Gastroesophageal sphincter (tissue), 4 donors: Measurements from ENCODE around the gene CHIT1. TPM values are rescaled to one million over a fixed set of nuclear protein-coding genes. Genes with fewer than 3 reads are reported as not detected.
"Not testable (repeated sequence)": the region's sequence is repeated elsewhere in the genome, so short reads cannot be mapped to it uniquely, and the experiment has no call there.

Experiments used
- ATAC-seq: fragments of 150-250 bp; one replicate; pipeline ENCODE4 v1.9.1; 2016; ENCODE audit warnings: mild to moderate bottlenecking, moderate library complexity
- H3K27ac ChIP-seq, 4 donors: fragments of 200-600 bp; sonication (generic) in 3 of 4; 1 replicate in 3 of 4; 2 replicates in 1 of 4; pipeline ENCODE4 v1.5.1; 2016 to 2019
- H3K27me3 ChIP-seq: fragments of 200-600 bp; sonication (generic); one replicate; pipeline ENCODE4 v1.5.1; 2019
- H3K36me3 ChIP-seq, 2 donors: fragments of 200-600 bp; sonication (generic); one replicate each; pipeline ENCODE4 v1.5.1; 2019; ENCODE audit warnings: control low read depth in 1 of 2
- H3K4me1 ChIP-seq, 3 donors: fragments of 200-600 bp; sonication (generic); 1 replicate in 2 of 3; 2 replicates in 1 of 3; pipeline ENCODE4 v1.5.1; 2016 to 2019; ENCODE audit warnings: control low read depth in 2 of 3
- H3K4me3 ChIP-seq, 2 donors: fragments of 200-600 bp; sonication (generic); one replicate each; pipeline ENCODE4 v1.5.1; 2019; ENCODE audit warnings: mild to moderate bottlenecking in 1 of 2, moderate library complexity in 1 of 2
- H3K9me3 ChIP-seq, 3 donors: fragments of 200-600 bp; sonication (generic); one replicate each; pipeline ENCODE4 v1.5.1; 2017 to 2019; ENCODE audit warnings: control low read depth in 2 of 3
- EP300 ChIP-seq: sonication (generic); formaldehyde crosslinking; IDR thresholded peaks from one replicate; pipeline ENCODE4 v1.6.1; 2017; ENCODE audit warnings: antibody characterized with exemption, mild to moderate bottlenecking
- POLR2A ChIP-seq, 2 donors: fragments of 450-650 bp; IDR thresholded peaks; one replicate each; pipeline ENCODE4 v1.6.1; 2017; ENCODE audit warnings: antibody characterized with exemption in 2 of 2, mild to moderate bottlenecking in 2 of 2, moderate library complexity in 1 of 2
- POLR2AphosphoS5 ChIP-seq: sonication (generic); formaldehyde crosslinking; IDR thresholded peaks from one replicate; pipeline ENCODE4 v1.6.1; 2017; ENCODE audit warnings: antibody characterized with exemption
- WGBS, 2 donors: methylation state at CpG; one replicate each; pipeline ENCODE4 v1.1.5; 2018; ENCODE audit warnings: low coverage in 1 of 2; 5-methylcytosine and 5-hydroxymethylcytosine counted together
- total RNA-seq, 4 donors: library from RNA; depleted of rRNA; stranded (reverse); fragments of >200 nt; gene quantifications; one replicate each; pipeline ENCODE4 v1.1.0, GENCODE V29; 2016
- TF ChIP-seq, protein P1 (sequence below), 4 experiments: fragments of 200-600 bp in 2 of 4; fragments of 450-650 bp in 2 of 4; sonication (generic) in 1 of 4; IDR thresholded peaks; one replicate each; pipeline ENCODE4 v1.5.1; 2017 to 2019; ENCODE audit warnings: antibody characterized with exemption in 4 of 4, mild to moderate bottlenecking in 2 of 4, moderate library complexity in 2 of 4

CHIT1 gene
- total RNA-seq, 4 donors from 2014 or later, result 0.13 to 0.16 TPM; not detected in 2

DNA sequence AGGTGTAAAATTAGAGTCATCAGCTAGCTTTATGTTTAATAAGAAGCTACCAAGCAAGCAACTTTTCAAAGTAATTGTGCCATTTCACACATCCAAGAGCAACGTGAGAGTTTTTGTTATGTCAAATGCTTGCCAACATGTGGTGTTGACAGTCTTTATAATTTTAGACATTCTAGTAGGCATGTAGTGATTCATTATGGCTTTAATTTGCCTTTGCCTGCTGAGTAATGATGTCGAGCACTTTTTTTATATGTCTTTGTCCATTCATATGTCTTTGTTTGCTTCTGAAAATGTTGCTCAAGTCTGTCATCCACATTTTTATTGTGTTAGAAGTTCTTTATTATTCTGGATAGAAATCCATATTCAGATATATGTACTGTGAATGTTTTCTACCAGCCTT is 21.4 kb upstream of the CHIT1 start:
- peaks cover 0 to 19% (median 0%) of the 10 kb centered on the region in 3 donors for H3K9me3 ChIP-seq
- H3K27ac ChIP-seq, result no peak overlapping the region
- WGBS, 2 donors, result 46 to 47% methylated on average over 2 of the region's 2 CpGs
- H3K27me3 ChIP-seq, result peaks cover 18% of the 10 kb centered on the region
- no peak for ATAC-seq
- H3K4me3 ChIP-seq, result no peak overlapping the region
- no peaks in the 10 kb centered on the region for H3K36me3 ChIP-seq
- TF ChIP-seq EP300, result no peak
- TF ChIP-seq POLR2AphosphoS5, result no peak
- TF ChIP-seq, protein P1, sequence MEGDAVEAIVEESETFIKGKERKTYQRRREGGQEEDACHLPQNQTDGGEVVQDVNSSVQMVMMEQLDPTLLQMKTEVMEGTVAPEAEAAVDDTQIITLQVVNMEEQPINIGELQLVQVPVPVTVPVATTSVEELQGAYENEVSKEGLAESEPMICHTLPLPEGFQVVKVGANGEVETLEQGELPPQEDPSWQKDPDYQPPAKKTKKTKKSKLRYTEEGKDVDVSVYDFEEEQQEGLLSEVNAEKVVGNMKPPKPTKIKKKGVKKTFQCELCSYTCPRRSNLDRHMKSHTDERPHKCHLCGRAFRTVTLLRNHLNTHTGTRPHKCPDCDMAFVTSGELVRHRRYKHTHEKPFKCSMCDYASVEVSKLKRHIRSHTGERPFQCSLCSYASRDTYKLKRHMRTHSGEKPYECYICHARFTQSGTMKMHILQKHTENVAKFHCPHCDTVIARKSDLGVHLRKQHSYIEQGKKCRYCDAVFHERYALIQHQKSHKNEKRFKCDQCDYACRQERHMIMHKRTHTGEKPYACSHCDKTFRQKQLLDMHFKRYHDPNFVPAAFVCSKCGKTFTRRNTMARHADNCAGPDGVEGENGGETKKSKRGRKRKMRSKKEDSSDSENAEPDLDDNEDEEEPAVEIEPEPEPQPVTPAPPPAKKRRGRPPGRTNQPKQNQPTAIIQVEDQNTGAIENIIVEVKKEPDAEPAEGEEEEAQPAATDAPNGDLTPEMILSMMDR (IDR thresholded peaks at IDR 0.05), result no peak
- no peak for TF ChIP-seq POLR2A (IDR thresholded peaks at IDR 0.05)
- H3K4me1 ChIP-seq, result no peaks in the 10 kb centered on the region

DNA sequence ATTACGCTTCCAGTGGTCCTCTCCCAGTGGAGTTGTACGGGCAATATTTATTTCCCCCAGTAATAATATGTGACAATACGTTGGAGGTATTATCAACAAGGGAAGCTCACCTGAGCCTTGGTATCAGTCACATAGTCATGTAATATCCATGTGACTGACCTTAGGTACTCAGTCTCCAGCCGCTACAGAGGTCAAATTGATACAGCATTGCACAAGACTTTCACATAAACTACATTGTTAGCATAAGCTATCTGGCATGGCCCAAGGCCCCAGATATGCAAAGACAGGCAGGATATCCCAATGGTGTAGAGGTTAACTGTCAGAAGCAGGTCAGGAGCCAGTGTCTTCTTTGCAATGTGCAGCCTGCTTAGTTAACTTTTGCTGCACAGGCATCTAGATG is 15.3 kb upstream of the CHIT1 start:
- Histone ChIP-seq H3K4me1 (no peaks in the 10 kb centered on the region), H3K27me3 (peaks cover 4% of the 10 kb centered on the region), H3K27ac (no peak overlapping the region), H3K9me3 (peaks cover 0 to 4% (median 0%) of the 10 kb centered on the region in 3 donors), H3K36me3 (no peaks in the 10 kb centered on the region), H3K4me3 (no peak overlapping the region)
- 61 to 64% methylated on average over 4 of the region's 4 CpGs for WGBS, 2 donors
- no peak for TF ChIP-seq EP300
- TF ChIP-seq, protein P1 (IDR thresholded peaks at IDR 0.05), result no peak
- no peak for TF ChIP-seq POLR2AphosphoS5
- TF ChIP-seq POLR2A (IDR thresholded peaks at IDR 0.05), result no peak
- no peak for ATAC-seq

DNA sequence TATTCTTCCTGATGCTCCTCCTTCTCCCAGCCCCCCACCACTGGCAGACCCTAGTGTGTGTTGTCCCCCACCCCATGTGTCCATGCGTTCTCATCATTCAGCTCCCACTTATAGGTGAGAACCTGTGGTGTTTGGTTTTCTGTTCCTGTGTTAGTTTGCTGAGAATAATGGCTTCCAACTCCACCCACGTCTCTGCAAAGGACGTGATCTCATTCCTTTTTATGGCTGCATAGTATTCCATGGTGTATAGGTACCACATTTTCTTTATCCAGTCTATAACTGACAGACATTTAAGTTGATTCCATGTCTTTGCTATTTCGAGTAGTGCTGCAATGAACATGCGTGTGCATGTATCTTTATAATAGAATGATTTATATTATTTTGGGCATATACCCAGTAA is 12.2 kb upstream of the CHIT1 start:
- ATAC-seq, H3K36me3 ChIP-seq, H3K4me1 ChIP-seq, H3K27me3 ChIP-seq, H3K9me3 ChIP-seq, H3K4me3 ChIP-seq, H3K27ac ChIP-seq: not testable (repeated sequence)
- WGBS, 2 donors, result 82 to 86% methylated on average over 5 of the region's 5 CpGs

DNA sequence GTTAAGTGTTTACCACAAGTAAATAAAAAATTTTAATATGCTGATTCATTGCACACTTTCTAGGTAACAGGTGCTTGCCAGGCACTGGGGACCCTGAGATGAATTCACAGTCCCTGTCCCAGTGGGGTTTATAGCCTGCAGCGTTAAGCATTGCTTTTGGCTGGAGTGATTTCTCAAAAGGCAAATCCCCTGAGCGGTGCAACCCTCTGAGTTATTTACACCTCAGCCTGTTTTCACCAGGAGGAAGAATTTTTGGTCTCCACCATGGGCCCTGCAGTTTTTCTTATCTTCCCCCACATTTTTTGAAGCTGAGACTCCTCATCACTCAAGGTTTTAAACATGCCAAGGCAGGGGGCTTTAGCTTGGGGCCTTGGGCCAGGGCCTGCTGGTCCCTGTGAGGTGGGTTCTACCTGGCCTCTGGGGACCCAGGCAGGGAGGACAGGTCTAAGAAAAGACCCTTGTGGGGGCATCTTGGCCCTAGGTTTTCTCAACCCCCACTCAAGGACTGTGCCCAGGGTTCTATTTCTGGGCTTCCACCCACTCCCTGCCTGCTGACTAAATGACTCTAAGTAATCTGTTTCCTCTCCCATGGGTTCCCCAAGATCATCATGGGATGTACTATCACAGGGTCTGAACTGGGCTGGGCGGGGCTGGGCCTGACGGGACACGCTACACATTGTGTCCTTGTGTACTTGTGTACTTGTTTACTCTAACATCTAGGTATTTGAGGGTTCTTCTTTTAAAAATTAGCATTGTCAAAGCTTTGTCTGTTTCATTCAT is 10.2 kb upstream of the CHIT1 start:
- no peak overlapping the region for H3K27ac ChIP-seq
- H3K4me1 ChIP-seq, result no peaks in the 10 kb centered on the region
- peaks cover 16% of the 10 kb centered on the region for H3K27me3 ChIP-seq
- WGBS, 2 donors, result 53 to 64% methylated on average over 5 of the region's 5 CpGs
- no peak for ATAC-seq
- peaks cover 0 to 17% (median 0%) of the 10 kb centered on the region in 3 donors for H3K9me3 ChIP-seq
- no peak overlapping the region for H3K4me3 ChIP-seq
- no peaks in the 10 kb centered on the region for H3K36me3 ChIP-seq
- no peak for TF ChIP-seq EP300
- TF ChIP-seq, protein P1 (IDR thresholded peaks at IDR 0.05), result no peak
- no peak for TF ChIP-seq POLR2A (IDR thresholded peaks at IDR 0.05)
- no peak for TF ChIP-seq POLR2AphosphoS5

DNA sequence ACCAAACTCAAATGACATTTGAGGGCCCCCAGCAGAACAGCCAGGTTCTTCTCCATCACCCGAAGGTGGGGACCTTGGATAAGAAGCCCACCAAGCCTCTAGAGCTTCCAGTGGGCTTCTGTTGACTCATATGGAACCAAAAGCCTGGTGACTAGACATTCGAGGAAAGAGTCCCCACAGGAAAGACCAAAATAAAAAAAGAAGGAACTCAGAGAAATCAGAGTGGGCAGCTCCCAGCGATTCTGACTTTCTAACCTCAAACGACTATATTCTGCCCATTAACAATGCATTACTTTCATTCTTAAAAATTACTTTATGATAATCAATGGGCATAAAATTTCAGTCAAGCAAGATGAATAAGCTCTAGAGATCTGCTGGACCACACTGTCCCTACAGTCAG is 9.6 kb upstream of the CHIT1 start:
- TF ChIP-seq EP300, result no peak
- WGBS, 2 donors, result 41 to 64% methylated on average over 4 of the region's 4 CpGs
- H3K4me3 ChIP-seq, result no peak overlapping the region
- H3K27me3 ChIP-seq, result peaks cover 16% of the 10 kb centered on the region
- H3K9me3 ChIP-seq, result peaks cover 0 to 19% (median 0%) of the 10 kb centered on the region in 3 donors
- no peak for ATAC-seq
- H3K36me3 ChIP-seq, result no peaks in the 10 kb centered on the region
- no peak overlapping the region for H3K27ac ChIP-seq
- H3K4me1 ChIP-seq, result no peaks in the 10 kb centered on the region

DNA sequence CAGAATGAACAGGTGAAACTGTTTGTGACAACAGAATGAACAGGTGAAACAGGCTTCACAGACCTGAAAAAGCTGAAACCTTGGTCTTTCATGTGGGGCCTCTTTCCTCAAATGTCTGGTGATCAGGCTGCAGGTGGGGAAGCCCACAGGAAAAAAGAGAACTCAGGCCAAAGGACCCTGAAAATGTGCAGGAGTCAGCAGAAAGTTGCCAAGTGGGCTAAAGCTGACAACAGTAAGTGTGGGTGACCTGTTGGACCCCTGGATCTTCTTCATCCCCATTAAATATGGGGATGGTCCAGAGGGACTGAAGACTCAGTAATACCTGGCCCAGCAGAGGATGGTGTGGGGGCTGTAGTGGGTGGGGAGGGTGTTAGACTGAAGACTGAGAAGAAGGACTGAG is 9.1 kb upstream of the CHIT1 start:
- no peak for TF ChIP-seq POLR2AphosphoS5
- TF ChIP-seq, protein P1 (IDR thresholded peaks at IDR 0.05), result no peak
- TF ChIP-seq POLR2A (IDR thresholded peaks at IDR 0.05), result no peak
- TF ChIP-seq EP300, result no peak
- peaks cover 16% of the 10 kb centered on the region for H3K27me3 ChIP-seq
- H3K27ac ChIP-seq, result no peak overlapping the region
- no peak overlapping the region for H3K4me3 ChIP-seq
- no peaks in the 10 kb centered on the region for H3K36me3 ChIP-seq
- no peaks in the 10 kb centered on the region for H3K4me1 ChIP-seq
- peaks cover 0 to 19% (median 0%) of the 10 kb centered on the region in 3 donors for H3K9me3 ChIP-seq
- no peak for ATAC-seq

DNA sequence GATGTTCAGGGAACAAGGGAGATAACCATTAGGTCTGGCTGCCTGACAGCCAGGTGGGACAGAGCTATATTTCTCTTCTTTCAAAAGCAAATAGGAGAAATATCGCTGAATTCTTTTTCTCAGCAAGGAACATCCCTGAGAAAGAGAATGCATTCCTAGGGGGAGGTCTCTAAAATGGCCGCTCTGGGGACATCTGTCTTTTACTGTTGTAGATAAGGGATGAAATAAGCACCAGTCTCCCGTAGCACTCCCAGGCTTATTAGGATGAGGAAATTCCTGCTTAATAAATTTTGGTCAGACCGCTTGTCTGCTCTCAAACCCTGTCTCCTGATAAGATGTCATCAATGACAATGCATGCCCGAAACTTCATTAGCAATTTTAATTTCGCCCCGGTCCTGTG is 5.4 kb upstream of the CHIT1 start:
- Histone ChIP-seq H3K9me3 (peaks cover 0 to 19% (median 0%) of the 10 kb centered on the region in 3 donors), H3K27me3 (peaks cover 27% of the 10 kb centered on the region)
- not testable (repeated sequence) for H3K36me3 ChIP-seq, ATAC-seq, H3K27ac ChIP-seq, H3K4me1 ChIP-seq, H3K4me3 ChIP-seq
- WGBS, 2 donors, result 88 to 93% methylated on average over 5 to 7 of the region's 7 CpGs
